Neutrophil (primary cell): ENCODE data around the gene TTC19.
A peak's percentile ranks its signal among the peaks of the same experiment; 100 is the strongest.

ENCODE experiments used
- H3K27ac ChIP-seq: fragments of 200-600 bp; sonication (generic); 2 replicates; pipeline ENCODE4 v1.5.1; 2016; ENCODE audit warnings: mild to moderate bottlenecking, moderate library complexity
- H3K27me3 ChIP-seq: fragments of 200-600 bp; sonication (generic); 2 replicates; pipeline ENCODE4 v1.6.0; 2016; ENCODE audit warnings: mild to moderate bottlenecking
- H3K36me3 ChIP-seq: fragments of 200-600 bp; sonication (generic); 2 replicates; pipeline ENCODE4 v1.5.1; 2017
- H3K4me1 ChIP-seq, 2 experiments: fragments of 200-600 bp in 1 of 2; sonication (generic) in 1 of 2; 1 replicate in 1 of 2; 2 replicates in 1 of 2; pipeline versions ENCODE4 v1.5.1 to v1.6.1; 2013 to 2016; ENCODE audit warnings: low read depth in 1 of 2, low read length in 1 of 2, mild to moderate bottlenecking in 1 of 2, moderate library complexity in 1 of 2; ENCODE audit not compliant: control insufficient read depth in 1 of 2, insufficient read depth in 1 of 2
- H3K4me3 ChIP-seq, 2 experiments: fragments of 200-600 bp in 1 of 2; sonication (generic) in 1 of 2; 1 replicate in 1 of 2; 2 replicates in 1 of 2; pipeline ENCODE4 v1.5.1; 2013 to 2016; ENCODE audit warnings: low read depth in 1 of 2, low read length in 1 of 2, mild to moderate bottlenecking in 1 of 2, moderate library complexity in 1 of 2
- H3K9me3 ChIP-seq: fragments of 200-600 bp; sonication (generic); 2 replicates; pipeline ENCODE4 v1.5.1; 2016
- CTCF ChIP-seq: fragments of 200-600 bp; sonication (generic); IDR thresholded peaks from 2 replicates; pipeline ENCODE4 v1.5.1; 2016; ENCODE audit warnings: antibody characterized with exemption

Gene TTC19

DNA sequence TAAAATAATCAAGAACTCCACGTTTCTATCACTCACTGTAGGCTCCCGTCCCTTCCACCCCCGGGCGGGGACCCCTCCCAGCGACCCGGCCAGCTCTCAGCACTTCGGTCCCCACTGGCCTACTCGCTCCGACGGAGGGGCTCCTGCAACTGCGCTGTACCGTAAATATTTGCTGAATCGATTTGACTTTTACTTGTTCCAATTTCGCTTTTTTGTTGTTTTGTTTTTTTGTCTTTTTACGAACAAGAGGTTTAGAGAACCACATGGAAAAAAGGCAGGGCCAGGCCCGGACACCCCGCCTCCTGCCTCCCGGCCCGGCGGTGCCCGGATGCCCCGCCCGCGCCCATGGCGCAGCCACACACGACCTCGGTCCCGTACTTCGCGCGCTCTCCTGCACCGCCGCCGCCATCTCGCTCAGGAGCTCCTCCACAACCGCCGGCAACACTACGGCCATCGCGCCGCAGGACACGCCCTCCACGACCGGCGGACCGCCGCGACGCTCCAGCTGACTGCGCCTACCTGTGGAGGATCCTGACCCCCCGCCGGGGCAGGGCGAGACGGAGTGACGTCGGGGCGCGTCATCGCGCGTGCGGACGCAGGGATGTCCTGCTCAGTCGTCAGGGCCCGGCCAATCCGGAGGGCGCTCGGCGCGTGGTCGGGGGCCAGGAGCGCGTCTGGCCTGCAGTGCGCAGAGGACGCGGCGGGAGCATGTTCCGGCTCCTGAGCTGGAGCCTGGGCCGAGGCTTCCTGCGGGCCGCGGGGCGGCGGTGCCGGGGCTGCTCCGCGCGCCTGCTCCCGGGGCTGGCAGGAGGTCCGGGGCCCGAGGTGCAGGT, at the start of gene TTC19, which contains the start of gene ZSWIM7:
Gene TTC19, plus strand, starts transcription at position 684 of the 833 bp plus-strand sequence. Its CDS starts 25 bp downstream, at position 709.
Gene ZSWIM7, minus strand, starts transcription at position 564 of the 833 bp plus-strand sequence. Its CDS starts 110 bp downstream, at position 454.
- H3K9me3 ChIP-seq = no peaks in the 10 kb centered on the region
- H3K4me1 ChIP-seq = peaks cover 27 to 30% of the 10 kb centered on the region in 2 experiments
- H3K36me3 ChIP-seq = peaks cover 15% of the 10 kb centered on the region
- H3K27ac ChIP-seq = peak within 1 kb of the TSS; percentile 96
- H3K27me3 ChIP-seq = no peaks in the 10 kb centered on the region
- TF ChIP-seq CTCF = peak; percentile 26
- peak within 1 kb of the TSS; percentile 85 to 92 for H3K4me3 ChIP-seq

DNA sequence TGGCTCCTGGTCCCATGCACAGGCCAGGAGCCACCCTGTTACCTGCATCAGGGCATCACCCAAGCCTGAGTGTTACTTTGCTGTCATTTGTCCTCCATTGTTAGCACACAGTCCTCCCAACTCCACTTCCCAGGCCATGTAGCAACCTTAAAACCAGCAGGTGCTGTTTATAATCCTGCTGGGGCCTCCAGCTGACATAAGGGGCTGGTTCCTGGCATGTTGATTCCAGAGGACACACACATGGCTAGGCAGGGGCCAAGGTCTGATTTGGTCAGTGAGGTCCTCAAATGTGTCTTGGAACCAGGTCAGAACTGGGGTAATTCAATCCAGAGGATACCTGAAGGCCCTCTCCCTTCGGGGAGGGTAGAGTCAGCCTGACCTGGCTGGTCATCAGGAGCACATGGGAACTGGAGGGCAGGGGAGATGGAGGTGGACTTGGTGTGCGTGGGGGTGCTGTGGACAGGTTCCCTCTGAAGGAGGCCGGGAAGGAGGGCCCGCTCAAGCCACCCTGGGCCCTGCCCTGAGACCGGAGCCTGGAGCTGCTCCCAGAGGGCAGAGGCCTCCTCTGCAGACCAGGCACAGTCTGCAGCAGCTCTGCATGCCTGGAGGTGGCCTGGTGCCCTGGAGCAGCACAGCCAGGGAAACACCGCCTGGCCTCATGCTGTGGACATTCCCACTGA, 48.1 kb upstream of the TTC19 start:
- H3K9me3 ChIP-seq = no peaks in the 10 kb centered on the region
- no peak for TF ChIP-seq CTCF
- H3K27me3 ChIP-seq = peaks cover 4% of the 10 kb centered on the region
- H3K36me3 ChIP-seq = no peaks in the 10 kb centered on the region
- no peak overlapping the region for H3K27ac ChIP-seq
- no peaks in the 10 kb centered on the region for H3K4me1 ChIP-seq
- H3K4me3 ChIP-seq = no peak overlapping the region

- Histone ChIP-seq H3K27ac (no peak overlapping the region), H3K4me1 (no peaks in the 10 kb centered on the region), H3K27me3 (no peaks in the 10 kb centered on the region), H3K4me3 (no peak overlapping the region), H3K36me3 (no peaks in the 10 kb centered on the region), H3K9me3 (no peaks in the 10 kb centered on the region)
- TF ChIP-seq CTCF = no peak
Observed at GRCh38 chr17:15952048-15952532, 47.5 kb upstream of the TTC19 start.

DNA sequence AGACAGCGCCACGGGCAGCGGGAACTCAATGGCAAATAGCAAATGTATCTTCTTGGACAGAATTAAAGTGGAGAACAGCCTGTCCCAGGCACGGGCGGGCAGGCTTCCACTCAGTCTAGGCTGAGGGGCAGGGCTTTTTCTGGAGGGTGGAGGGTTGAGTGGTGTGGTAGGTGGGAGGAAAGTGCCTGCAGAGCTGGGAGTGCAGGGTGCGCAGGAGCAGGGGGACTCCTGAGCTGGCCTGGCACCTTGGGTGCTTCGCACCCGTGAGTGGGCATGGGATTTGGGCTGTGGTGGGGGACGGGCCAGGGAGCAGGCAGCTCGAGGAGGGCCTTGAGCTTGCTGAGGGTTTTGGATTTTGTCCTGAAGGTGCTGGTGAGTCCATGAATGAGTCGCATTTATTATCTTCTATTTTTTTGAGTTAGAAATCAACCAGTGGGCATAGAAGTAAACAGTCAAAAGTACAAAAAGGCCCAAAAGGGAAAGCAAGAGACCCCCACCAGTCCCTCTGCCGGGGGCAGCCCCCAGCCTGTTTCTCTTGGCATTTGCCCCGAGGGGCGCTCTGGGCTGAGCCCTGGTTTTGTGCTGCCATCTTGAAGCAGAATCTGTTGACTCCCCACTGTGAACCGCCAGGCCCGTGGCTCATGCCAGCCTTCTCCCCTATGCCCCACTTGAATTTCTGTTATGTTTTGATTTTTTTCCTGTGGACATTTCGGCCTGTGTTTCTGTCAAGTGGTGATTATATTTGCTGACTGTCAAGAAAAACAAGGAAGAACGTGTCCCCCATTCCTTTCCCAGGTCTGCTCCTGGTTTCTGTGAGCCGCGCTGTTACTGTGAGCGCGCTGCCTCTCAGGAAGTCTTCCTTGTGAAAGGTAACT, 46.5 kb upstream of the TTC19 start:
- Histone ChIP-seq H3K4me1 (no peaks in the 10 kb centered on the region), H3K27ac (no peak overlapping the region), H3K27me3 (no peaks in the 10 kb centered on the region), H3K36me3 (no peaks in the 10 kb centered on the region), H3K4me3 (no peak overlapping the region), H3K9me3 (no peaks in the 10 kb centered on the region)
- no peak for TF ChIP-seq CTCF

- no peak overlapping the region for H3K4me3 ChIP-seq
- no peaks in the 10 kb centered on the region for H3K9me3 ChIP-seq
- no peaks in the 10 kb centered on the region for H3K27me3 ChIP-seq
- peaks cover 4 to 5% of the 10 kb centered on the region in 2 experiments for H3K4me1 ChIP-seq
- H3K27ac ChIP-seq = no peak overlapping the region
- no peak for TF ChIP-seq CTCF
- no peaks in the 10 kb centered on the region for H3K36me3 ChIP-seq
Observed at GRCh38 chr17:15954222-15954621, 45.4 kb upstream of the TTC19 start.
